Measurements from ENCODE around the gene HAPLN3.
A peak's percentile ranks its signal among the peaks of the same experiment; 100 is the strongest.
"Not testable (repeated sequence)": the region's sequence is repeated elsewhere in the genome, so short reads cannot be mapped to it uniquely, and the experiment has no call there.

The HAPLN3 gene, protein sequence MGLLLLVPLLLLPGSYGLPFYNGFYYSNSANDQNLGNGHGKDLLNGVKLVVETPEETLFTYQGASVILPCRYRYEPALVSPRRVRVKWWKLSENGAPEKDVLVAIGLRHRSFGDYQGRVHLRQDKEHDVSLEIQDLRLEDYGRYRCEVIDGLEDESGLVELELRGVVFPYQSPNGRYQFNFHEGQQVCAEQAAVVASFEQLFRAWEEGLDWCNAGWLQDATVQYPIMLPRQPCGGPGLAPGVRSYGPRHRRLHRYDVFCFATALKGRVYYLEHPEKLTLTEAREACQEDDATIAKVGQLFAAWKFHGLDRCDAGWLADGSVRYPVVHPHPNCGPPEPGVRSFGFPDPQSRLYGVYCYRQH

DNA sequence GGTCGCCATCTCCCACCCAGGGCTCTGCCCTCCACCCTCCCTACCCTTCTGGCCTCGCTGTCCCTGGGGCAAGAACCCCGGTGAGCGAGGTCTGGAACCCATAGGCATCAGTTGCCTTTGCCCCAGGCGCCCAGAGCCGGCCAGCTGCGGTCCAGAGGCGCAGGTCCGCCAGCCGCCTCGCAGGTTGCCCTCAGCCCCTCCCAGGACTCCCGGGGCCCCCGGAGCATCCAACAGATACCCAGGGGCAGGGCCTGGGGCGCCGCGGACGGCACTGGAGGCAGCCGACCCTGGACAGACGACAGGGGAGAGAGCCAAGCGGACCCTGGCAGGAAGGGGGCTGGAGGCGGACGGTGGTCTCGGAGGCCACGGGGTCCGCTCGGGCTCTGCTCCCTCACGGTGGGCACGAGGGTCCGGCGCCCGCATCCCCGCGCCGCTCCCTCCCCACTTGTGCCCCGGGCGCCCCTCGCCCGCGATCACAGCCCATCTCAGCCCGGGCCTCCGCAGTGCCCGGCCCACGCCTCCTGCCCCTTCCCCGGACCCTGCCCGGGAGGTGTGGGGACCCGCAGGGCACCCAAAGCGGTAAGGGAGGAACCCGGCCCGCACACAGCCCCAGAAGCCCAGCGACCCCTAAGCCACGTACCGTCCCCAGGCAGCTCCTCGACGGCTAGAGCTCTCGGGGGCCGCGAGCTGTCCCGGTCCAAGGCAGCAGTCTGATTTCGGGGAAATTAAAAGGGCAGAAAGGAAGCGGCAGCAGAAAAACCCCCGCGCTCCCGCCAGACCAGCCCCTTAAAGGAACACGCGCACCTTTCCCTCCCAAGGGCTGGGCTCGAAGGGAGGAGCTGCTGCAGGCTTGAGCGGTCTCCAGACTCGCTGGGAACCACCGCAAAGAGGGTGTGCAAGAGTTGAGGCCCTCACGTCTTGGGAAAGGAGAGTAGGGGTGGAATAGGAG, at the start of gene HAPLN3:
Gene HAPLN3, minus strand, starts transcription at position 726 of the 949 bp plus-strand sequence. CDS start 8,246 bp downstream, outside the sequence.
- TF ChIP-seq, protein P1, sequence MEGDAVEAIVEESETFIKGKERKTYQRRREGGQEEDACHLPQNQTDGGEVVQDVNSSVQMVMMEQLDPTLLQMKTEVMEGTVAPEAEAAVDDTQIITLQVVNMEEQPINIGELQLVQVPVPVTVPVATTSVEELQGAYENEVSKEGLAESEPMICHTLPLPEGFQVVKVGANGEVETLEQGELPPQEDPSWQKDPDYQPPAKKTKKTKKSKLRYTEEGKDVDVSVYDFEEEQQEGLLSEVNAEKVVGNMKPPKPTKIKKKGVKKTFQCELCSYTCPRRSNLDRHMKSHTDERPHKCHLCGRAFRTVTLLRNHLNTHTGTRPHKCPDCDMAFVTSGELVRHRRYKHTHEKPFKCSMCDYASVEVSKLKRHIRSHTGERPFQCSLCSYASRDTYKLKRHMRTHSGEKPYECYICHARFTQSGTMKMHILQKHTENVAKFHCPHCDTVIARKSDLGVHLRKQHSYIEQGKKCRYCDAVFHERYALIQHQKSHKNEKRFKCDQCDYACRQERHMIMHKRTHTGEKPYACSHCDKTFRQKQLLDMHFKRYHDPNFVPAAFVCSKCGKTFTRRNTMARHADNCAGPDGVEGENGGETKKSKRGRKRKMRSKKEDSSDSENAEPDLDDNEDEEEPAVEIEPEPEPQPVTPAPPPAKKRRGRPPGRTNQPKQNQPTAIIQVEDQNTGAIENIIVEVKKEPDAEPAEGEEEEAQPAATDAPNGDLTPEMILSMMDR (IDR thresholded peaks at IDR 0.05; ENCODE audit: low read depth, low read length) = no peak
- H3K4me3 ChIP-seq (ENCODE audit: low read depth, low read length) = peak within 1 kb of the TSS; percentile 63

DNA sequence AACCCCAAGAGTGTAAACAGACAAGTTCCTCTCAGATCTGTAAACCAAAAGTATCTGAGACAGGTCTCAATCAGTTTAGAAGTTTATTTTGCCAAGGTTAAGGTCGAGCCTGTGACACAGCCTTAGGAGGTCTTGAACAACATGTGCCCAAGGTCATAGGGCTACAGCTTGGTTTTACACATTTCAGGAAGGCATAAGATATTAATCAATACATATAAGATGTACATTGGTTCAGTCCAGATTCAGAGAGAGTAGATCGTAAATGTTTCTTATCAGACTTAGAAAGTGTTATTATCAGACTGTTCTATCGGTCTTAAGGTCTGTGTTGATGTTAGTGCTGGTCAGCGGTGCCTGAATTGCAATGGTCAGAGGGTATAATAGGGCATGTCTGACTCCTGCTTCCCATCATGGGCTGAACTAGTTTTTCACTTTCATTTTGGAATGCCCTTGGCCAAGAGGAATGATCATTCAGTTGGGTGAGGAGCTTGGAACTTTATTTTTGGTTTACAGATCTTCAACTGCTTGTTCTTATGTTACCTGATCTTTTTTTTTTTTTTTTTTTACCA, 44.8 kb upstream of the HAPLN3 start:
- no peak overlapping the region for H3K4me3 ChIP-seq (ENCODE audit: low read depth, low read length)

DNA sequence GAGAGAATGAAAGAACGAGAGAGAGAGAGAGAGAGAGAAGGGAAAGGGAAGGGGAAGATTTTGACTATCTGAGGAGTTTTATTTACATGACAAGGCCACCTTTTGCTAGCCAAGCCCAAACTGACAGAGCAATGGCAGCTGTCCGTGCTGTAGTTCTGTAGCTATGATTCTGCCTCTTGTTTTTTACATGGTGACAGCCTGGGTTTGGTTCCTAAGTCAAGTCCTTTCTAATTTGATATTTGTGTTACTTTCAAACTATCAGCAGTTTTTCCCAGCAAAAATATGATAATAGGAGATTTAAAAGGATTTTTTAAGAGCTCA, 44.1 kb upstream of the HAPLN3 start:
- TF ChIP-seq, protein P1 (IDR thresholded peaks at IDR 0.05; ENCODE audit: low read depth, low read length) = no peak
- no peak overlapping the region for H3K4me3 ChIP-seq (ENCODE audit: low read depth, low read length)

More for the DNA sequence above, 44.8 kb upstream of the HAPLN3 start:
- TF ChIP-seq, protein P1 (IDR thresholded peaks at IDR 0.05; ENCODE audit: low read depth, low read length) = no peak

DNA sequence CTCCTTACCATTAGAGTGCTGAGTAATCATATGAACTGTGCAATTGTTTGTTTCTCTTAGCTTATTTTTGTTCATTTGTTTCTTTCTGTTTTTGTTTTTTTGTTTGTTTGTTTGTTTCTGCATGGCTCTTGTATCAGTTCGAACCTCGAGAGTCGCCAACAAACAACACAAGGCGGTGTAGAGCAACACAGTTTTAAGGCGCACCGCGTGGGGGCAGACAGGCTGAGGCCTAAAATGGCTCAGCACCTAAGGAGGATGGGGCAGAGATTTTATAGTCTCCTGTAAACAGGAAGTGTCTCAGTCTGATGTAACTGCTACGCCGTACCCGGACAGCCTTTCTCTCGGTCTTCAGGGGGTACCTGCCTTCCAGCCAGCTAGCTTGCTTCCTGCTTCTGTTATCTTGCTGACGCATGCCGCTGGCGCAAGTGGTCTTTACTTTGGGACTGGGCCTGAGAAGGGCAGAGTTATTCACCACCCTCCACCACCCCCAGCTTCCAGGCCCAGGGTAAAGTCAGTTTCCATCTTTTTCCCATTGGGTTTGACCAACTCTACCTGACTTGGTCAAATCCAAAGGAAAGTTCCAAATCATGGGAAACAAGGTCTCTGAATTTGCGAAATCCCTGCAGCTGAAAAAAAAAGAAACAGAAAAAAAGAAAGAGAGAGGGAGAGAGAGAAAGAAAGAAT, 43.6 kb upstream of the HAPLN3 start:
- TF ChIP-seq, protein P1 (IDR thresholded peaks at IDR 0.05; ENCODE audit: low read depth, low read length) = no peak
- H3K4me3 ChIP-seq (ENCODE audit: low read depth, low read length) = no peak overlapping the region

DNA sequence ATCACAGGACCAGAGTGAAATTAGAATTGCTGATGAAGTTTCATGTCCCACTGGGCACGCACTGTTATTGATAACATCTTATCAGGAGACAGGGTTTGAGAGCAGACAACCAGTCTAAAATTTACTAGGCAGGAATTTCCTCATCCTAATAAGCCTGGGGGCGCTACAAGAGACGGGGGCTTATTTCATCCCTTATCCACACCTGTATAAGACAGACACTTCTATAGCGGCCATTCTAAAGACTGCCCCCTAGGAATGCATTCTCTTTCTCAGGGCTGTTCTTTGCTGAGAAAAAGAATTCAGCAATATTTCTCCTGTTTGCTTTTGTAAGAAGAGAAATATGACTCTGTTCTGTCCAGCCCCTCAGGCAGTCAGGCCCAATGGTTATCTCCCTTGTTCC, 39.1 kb upstream of the HAPLN3 start:
- H3K4me3 ChIP-seq (ENCODE audit: low read depth, low read length) = not testable (repeated sequence)

DNA sequence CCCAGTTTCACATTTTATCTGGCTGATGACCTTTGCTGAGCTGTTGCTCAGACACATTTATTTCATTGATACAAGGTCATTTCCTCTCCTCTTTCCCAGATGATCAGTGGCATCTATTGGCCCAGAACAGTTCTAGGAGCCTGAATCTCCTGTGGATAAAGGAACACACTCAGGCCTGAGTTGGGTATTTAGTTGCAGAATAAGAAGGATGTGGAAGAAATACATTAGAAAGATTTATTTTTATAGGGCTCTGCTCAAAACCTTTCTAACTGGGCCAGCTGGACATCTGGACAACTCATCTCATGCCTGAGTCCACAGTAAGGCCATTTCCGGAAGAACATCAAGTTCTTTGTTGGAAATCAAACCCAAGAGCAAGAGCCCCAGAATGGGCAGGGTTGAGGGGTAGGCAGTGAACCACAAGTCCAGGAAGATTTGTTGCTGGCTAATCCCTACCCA, 37.6 kb upstream of the HAPLN3 start:
- H3K4me3 ChIP-seq (ENCODE audit: low read depth, low read length) = no peak overlapping the region
- TF ChIP-seq, protein P1 (IDR thresholded peaks at IDR 0.05; ENCODE audit: low read depth, low read length) = no peak

DNA sequence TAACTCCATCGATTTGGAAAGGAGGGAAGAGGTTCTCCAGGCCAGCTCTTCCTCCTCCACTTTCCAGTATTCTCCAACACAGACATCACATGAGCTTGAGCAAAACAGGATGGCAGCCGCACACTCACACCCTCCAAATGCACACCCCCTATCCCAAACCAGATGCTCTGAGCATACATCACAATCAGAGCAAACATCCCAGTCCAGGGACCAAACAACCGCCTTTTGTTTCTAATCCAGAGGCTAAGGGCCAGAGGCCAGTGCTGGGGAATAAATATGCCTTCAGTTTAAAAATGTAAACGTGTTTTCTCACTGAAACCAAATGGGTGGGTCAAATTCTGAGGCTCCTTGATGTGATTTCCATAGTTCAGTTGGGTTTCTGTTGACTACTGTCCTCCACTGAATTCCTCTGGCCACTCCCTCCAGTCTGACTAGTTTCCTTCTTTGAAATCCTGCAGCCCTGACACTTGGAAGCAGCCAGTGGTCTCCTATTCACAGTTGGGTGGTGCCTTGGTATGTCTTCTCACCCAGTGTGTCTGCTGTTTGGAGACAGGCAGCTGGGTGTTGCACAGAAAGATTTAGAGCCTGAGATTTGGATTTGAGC, 37.0 kb upstream of the HAPLN3 start:
- TF ChIP-seq, protein P1 (IDR thresholded peaks at IDR 0.05; ENCODE audit: low read depth, low read length) = no peak
- H3K4me3 ChIP-seq (ENCODE audit: low read depth, low read length) = no peak overlapping the region
